GM12872 (cell line): Measurements from ENCODE around the gene ARSJ.

Experiments
- TF ChIP-seq, protein P1 (sequence below): IDR thresholded peaks from 3 replicates; pipeline ENCODE4 v1.5.1; 2011; ENCODE audit warnings: low read depth, mild to moderate bottlenecking, low read length, moderate library complexity; ENCODE audit not compliant: insufficient read depth

The ARSJ gene

DNA sequence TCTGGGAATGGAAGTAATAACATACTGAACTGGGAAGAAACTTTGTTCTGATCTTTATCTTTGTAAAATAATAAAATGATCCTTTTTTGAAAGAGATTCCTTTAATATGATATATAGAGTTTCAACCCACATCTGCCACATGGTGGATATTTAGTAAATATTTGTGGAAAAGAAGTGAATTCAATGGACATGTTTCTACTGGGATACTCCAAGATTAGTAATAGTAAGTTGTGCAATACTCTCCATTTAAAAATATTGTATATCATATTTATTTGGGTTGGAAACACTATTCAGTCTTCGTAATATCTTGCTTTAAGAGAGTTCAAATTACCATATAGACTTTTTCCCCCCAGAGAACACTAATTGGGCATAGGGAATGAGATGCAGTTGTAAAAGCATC lies 17.8 kb upstream of the ARSJ start:
- TF ChIP-seq, protein P1, sequence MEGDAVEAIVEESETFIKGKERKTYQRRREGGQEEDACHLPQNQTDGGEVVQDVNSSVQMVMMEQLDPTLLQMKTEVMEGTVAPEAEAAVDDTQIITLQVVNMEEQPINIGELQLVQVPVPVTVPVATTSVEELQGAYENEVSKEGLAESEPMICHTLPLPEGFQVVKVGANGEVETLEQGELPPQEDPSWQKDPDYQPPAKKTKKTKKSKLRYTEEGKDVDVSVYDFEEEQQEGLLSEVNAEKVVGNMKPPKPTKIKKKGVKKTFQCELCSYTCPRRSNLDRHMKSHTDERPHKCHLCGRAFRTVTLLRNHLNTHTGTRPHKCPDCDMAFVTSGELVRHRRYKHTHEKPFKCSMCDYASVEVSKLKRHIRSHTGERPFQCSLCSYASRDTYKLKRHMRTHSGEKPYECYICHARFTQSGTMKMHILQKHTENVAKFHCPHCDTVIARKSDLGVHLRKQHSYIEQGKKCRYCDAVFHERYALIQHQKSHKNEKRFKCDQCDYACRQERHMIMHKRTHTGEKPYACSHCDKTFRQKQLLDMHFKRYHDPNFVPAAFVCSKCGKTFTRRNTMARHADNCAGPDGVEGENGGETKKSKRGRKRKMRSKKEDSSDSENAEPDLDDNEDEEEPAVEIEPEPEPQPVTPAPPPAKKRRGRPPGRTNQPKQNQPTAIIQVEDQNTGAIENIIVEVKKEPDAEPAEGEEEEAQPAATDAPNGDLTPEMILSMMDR = no peak

DNA sequence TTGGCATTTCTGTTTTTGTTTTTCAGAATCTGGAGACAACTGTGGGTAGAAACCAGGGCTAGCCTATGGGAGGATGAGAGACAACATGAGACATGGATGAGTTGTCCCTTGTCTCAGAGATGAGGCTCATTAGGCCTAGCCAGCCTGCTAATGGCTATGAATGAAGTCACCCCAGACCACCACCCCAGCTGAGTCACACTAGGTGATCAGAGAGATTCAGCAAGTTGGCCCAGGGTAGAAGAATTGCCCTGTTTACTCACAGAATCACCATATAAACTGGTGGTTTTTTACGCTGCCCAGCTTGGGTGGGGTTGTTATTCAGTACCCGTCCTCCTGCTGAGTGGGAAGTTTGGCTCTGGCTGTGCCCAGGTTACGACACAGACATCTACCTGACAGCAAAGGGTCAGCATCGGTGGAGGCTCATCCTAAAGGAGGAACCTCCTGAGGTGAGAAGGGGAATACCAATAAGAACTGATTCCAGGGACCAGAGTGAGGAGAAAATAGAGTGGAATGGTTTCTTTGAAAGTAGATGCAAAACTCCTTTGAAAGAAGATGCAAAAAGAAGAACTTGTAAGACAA lies 17.2 kb upstream of the ARSJ start:
- TF ChIP-seq, protein P1 = no peak

DNA sequence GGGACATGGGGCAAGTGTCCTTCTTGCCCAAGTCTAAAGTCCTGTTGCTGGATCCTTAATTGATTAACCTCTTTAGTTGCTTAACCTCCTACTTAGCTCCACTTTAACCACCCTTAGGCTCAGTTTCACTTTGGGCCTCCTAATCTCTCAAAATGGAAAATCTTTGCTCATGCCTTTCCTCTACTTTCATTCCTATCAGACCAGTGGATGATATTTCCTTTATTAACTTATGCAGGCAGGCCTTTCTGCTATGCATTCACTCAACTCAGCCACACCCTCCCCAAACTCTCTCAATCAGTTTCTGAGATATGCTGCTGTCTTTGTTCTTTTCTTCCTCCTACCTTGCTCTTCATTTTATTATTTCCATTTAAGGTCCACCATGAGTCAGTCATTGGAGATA lies 14.4 kb upstream of the ARSJ start:
- TF ChIP-seq, protein P1 = no peak

- TF ChIP-seq, protein P1 = no peak
Measured at GRCh38 chr4:113990886-113991285, 11.4 kb upstream of the ARSJ start.

GRCh38 chr4:113987382-113987941 lies 8.0 kb upstream of the ARSJ start:
- TF ChIP-seq, protein P1 = no peak

- TF ChIP-seq, protein P1 = no peak
Measured at GRCh38 chr4:113982181-113982580, 2.7 kb upstream of the ARSJ start.

DNA sequence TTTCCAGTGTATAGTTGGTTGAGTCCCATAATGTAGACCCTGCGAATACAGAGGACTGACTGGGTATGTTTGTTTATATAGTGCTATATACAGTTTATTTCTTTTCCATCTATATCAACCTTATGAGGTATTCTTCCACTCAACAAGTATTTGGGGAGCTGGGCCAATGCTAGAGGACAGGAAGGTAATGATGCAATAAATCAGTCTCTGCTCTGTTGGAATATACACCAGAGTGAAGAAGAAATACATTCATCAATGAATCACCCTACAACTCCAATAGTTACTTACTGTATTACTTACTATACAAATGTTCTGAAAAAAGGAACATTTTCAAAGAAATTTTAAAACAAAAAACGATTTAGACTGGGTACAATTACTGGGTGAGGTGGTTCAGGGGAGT lies 2.1 kb upstream of the ARSJ start:
- TF ChIP-seq, protein P1 = no peak
